ENCODE results near the gene ADSS2. TPM values are rescaled to one million over a fixed set of nuclear protein-coding genes. Genes with fewer than 3 reads are reported as not detected.

ADSS2 gene
- total and polyA plus RNA-seq, 2 experiments from 2014 or later, result 55.1 to 101 TPM

DNA sequence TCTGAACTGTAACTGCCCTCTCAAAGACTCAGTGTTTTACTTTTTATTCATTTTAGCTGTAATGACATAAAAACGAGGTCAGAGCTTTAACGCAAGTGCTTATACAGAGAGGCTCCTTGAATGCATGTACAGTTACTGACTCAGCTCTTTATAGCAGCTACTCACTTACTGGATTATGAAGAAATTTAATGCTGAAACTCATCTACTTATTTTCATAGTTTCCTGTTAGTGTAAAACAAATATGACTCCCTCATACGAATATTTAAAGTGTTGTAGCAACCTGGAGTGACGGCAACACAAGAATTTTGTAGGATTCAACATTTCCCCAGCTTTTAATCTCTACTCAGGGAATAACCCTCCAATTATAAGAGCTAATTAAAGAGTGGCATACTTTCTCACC, 32.7 kb downstream of the ADSS2 start:
- Histone ChIP-seq H2AFZ (no peak overlapping the region), H4K20me1 (replicated peaks; ENCODE audit: insufficient read depth) (no peaks in the 10 kb centered on the region), H3K36me3 (ENCODE audit: insufficient read depth) (peaks cover 45% of the 10 kb centered on the region; the same call in 1 of the 2 replicates), H3K27me3 (ENCODE audit: insufficient read depth) (no peaks in the 10 kb centered on the region), H3F3A (replicated peaks; ENCODE audit: low read depth) (no peaks in the 10 kb centered on the region), H3K4me1 (ENCODE audit: insufficient read depth) (no peaks in the 10 kb centered on the region), H3K79me2 (replicated peaks; ENCODE audit: insufficient read depth) (no peaks in the 10 kb centered on the region), H3K9me2 (ENCODE audit: insufficient read depth) (no peaks in the 10 kb centered on the region), H3K4me3 (no peak overlapping the region), H3K4me2 (no peak overlapping the region), H3K27ac (ENCODE audit: low read depth) (no peak overlapping the region)
- no peak for DNase-seq (ENCODE audit: low spot score)
- peaks cover 66% of the 10 kb centered on the region for H3K36me3 Mint-ChIP-seq (ENCODE audit: low read depth)
- no peak for ATAC-seq
- TF ChIP-seq JUNB (IDR thresholded peaks at IDR 0.05; ENCODE audit: unreplicated experiment), result no peak
- TF ChIP-seq ZNF462 (CRISPR knock-in tag; IDR thresholded peaks at IDR 0.05), result no peak
- TF ChIP-seq, protein P1, sequence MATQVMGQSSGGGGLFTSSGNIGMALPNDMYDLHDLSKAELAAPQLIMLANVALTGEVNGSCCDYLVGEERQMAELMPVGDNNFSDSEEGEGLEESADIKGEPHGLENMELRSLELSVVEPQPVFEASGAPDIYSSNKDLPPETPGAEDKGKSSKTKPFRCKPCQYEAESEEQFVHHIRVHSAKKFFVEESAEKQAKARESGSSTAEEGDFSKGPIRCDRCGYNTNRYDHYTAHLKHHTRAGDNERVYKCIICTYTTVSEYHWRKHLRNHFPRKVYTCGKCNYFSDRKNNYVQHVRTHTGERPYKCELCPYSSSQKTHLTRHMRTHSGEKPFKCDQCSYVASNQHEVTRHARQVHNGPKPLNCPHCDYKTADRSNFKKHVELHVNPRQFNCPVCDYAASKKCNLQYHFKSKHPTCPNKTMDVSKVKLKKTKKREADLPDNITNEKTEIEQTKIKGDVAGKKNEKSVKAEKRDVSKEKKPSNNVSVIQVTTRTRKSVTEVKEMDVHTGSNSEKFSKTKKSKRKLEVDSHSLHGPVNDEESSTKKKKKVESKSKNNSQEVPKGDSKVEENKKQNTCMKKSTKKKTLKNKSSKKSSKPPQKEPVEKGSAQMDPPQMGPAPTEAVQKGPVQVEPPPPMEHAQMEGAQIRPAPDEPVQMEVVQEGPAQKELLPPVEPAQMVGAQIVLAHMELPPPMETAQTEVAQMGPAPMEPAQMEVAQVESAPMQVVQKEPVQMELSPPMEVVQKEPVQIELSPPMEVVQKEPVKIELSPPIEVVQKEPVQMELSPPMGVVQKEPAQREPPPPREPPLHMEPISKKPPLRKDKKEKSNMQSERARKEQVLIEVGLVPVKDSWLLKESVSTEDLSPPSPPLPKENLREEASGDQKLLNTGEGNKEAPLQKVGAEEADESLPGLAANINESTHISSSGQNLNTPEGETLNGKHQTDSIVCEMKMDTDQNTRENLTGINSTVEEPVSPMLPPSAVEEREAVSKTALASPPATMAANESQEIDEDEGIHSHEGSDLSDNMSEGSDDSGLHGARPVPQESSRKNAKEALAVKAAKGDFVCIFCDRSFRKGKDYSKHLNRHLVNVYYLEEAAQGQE (IDR thresholded peaks at IDR 0.05; ENCODE audit: unreplicated experiment), result no peak
- TF ChIP-seq, protein P2, sequence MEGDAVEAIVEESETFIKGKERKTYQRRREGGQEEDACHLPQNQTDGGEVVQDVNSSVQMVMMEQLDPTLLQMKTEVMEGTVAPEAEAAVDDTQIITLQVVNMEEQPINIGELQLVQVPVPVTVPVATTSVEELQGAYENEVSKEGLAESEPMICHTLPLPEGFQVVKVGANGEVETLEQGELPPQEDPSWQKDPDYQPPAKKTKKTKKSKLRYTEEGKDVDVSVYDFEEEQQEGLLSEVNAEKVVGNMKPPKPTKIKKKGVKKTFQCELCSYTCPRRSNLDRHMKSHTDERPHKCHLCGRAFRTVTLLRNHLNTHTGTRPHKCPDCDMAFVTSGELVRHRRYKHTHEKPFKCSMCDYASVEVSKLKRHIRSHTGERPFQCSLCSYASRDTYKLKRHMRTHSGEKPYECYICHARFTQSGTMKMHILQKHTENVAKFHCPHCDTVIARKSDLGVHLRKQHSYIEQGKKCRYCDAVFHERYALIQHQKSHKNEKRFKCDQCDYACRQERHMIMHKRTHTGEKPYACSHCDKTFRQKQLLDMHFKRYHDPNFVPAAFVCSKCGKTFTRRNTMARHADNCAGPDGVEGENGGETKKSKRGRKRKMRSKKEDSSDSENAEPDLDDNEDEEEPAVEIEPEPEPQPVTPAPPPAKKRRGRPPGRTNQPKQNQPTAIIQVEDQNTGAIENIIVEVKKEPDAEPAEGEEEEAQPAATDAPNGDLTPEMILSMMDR (conservative IDR thresholded peaks at IDR 0.05; ENCODE audit: low read depth in 2 of 2), result no peak
- TF ChIP-seq EZH2 (IDR thresholded peaks at IDR 0.05; ENCODE audit: low read depth, unreplicated experiment), result no peak
- no peaks in the 10 kb centered on the region for H3K9me3 Mint-ChIP-seq
- H3K4me1 Mint-ChIP-seq, result no peaks in the 10 kb centered on the region
- no peaks in the 10 kb centered on the region for H3K27me3 Mint-ChIP-seq (ENCODE audit: insufficient read depth, low read depth, poor library complexity)
- H3K27ac Mint-ChIP-seq, result no peak overlapping the region
- H3K4me3 Mint-ChIP-seq, result no peak overlapping the region

Measured in GM23338 (cell line).